ENCODE data around the gene G6PC3.

- TF ChIP-seq POLR2A (IDR thresholded peaks at IDR 0.05) (no peak), CTCF (IDR thresholded peaks at IDR 0.05) (no peak)
Observed at GRCh38 chr17:44084131-44084538, 13.6 kb downstream of the G6PC3 start.

Measured in ovary (tissue), 3 donors.